HepG2 (cell line): ENCODE measurements around the gene CFHR3. TPM values are rescaled to one million over a fixed set of nuclear protein-coding genes. Genes with fewer than 3 reads are reported as not detected.

Experiments
- ATAC-seq: fragments of 200-7000 bp; cut with Tn5 transposase; 3 replicates; pipeline ENCODE4 v1.9.1; 2020; ENCODE audit warnings: mild to moderate bottlenecking, moderate library complexity
- BruUV-seq: library from RNA; stranded (reverse); fragments of 400-500 nt; replicated peaks from 2 replicates; lab custom pipeline; 2021; lab: Mats Ljungman, UMichigan
- CTCF ChIA-PET: fragments of 300-600 bp; formaldehyde crosslinking; extraction: SDS; loops from one replicate; lab custom pipeline; 2021; ENCODE audit warnings: low total read pairs, inconsistent platforms, low intra/inter-chr PET ratio; lab: Yijun Ruan, JAX
- POLR2A ChIA-PET: fragments of 350-600 bp; sonication (Branson Sonifier 250); formaldehyde crosslinking; loops from one replicate; lab custom pipeline; 2020; ENCODE audit warnings: antibody characterized with exemption, inconsistent platforms; lab: Yijun Ruan, JAX
- DNase-seq: peaks from one replicate; pipeline ENCODE4 v3.0.0-alpha.2; 2015; ENCODE audit warnings: low spot score
- FAIRE-seq: peaks from 3 replicates; lab custom pipeline; 2011; peaks lifted over from hg19 to GRCh38; lab: Jason Lieb, UNC
- H2AFZ ChIP-seq: one replicate; pipeline ENCODE4 v1.6.1; 2011; ENCODE audit warnings: low read length, inconsistent platforms
- H3K27ac ChIP-seq: fragments of 300-600 bp; 3 replicates; pipeline ENCODE4 v1.8.0; 2011; ENCODE audit warnings: mixed run types, mild to moderate bottlenecking, mixed read lengths, low read length, inconsistent platforms; ENCODE audit not compliant: insufficient read depth; ENCODE audit errors: extremely low read length
- H3K27me3 ChIP-seq, 2 experiments: fragments of 200-600 bp in 1 of 2; 2 replicates in 1 of 2; 3 replicates in 1 of 2; pipeline versions ENCODE4 v1.6.0 to v1.8.0; 2011; ENCODE audit warnings: low read length in 2 of 2, mild to moderate bottlenecking in 2 of 2, moderate library complexity in 2 of 2, inconsistent platforms in 1 of 2; ENCODE audit not compliant: insufficient read depth in 2 of 2, control insufficient read depth in 1 of 2
- H3K36me3 ChIP-seq, 2 experiments: fragments of 200-600 bp in 1 of 2; replicated peaks in 1 of 2; 2 replicates in 1 of 2; 3 replicates in 1 of 2; pipeline versions ENCODE4 v1.5.1 to v1.8.0; 2011; ENCODE audit warnings: low read length in 2 of 2, inconsistent platforms in 1 of 2; ENCODE audit not compliant: insufficient read depth in 2 of 2, control insufficient read depth in 1 of 2
- H3K4me1 ChIP-seq: 2 replicates; pipeline ENCODE4 v1.5.1; 2012; ENCODE audit warnings: low read length, inconsistent platforms; ENCODE audit not compliant: insufficient read depth
- H3K4me2 ChIP-seq: 2 replicates; pipeline ENCODE4 v1.6.0; 2011; ENCODE audit warnings: low read depth, low read length, inconsistent platforms
- H3K4me3 ChIP-seq, 3 experiments: fragments of 200-600 bp in 1 of 3; sonication (generic), shearing (Covaris generic) in 1 of 3; replicated peaks in 1 of 3; 2 replicates each; pipeline ENCODE4 v1.5.1; 2011 to 2016; ENCODE audit warnings: low read length in 3 of 3, inconsistent platforms in 2 of 3, low read depth in 2 of 3, mild to moderate bottlenecking in 2 of 3, control low read depth in 1 of 3, mixed read lengths in 1 of 3; ENCODE audit not compliant: insufficient read depth in 1 of 3
- H3K79me2 ChIP-seq: one replicate; pipeline ENCODE4 v1.6.1; 2011; ENCODE audit warnings: low read length, inconsistent platforms; ENCODE audit not compliant: insufficient read depth
- H3K9ac ChIP-seq: 2 replicates; pipeline ENCODE4 v1.6.0; 2011; ENCODE audit warnings: mild to moderate bottlenecking, low read depth, low read length, inconsistent platforms; ENCODE audit not compliant: insufficient read depth
- H3K9me3 ChIP-seq: 2 replicates; pipeline ENCODE4 v1.5.1; 2012; ENCODE audit warnings: mild to moderate bottlenecking, low read length
- H4K20me1 ChIP-seq: 2 replicates; pipeline ENCODE4 v1.6.0; 2011; ENCODE audit warnings: inconsistent platforms, mild to moderate bottlenecking, low read length, moderate library complexity; ENCODE audit not compliant: insufficient read depth
- ATF2 ChIP-seq: sonication (generic); formaldehyde crosslinking; IDR thresholded peaks from 2 replicates; pipeline ENCODE4 v1.4.0; 2020; ENCODE audit warnings: missing genetic modification reagents
- ATRX ChIP-seq: sonication (generic); formaldehyde crosslinking; IDR thresholded peaks from 2 replicates; pipeline ENCODE4 v1.4.0; 2020; ENCODE audit warnings: missing genetic modification reagents, borderline replicate concordance
- CREM ChIP-seq, 2 experiments: sonication (generic) in 1 of 2; formaldehyde crosslinking in 1 of 2; IDR thresholded peaks; 2 replicates each; pipeline versions ENCODE4 v1.4.0 to v1.6.1; 2016 to 2020; ENCODE audit warnings: antibody characterized with exemption in 1 of 2, mild to moderate bottlenecking in 1 of 2, missing genetic modification reagents in 1 of 2
- HNF1A ChIP-seq, 2 experiments: sonication (generic) in 1 of 2; formaldehyde crosslinking in 1 of 2; IDR thresholded peaks; 2 replicates each; pipeline versions ENCODE4 v1.4.0 to v1.6.1; 2016 to 2020; ENCODE audit warnings: borderline replicate concordance in 1 of 2, low read depth in 1 of 2, mild to moderate bottlenecking in 1 of 2, missing genetic modification reagents in 1 of 2
- MBNL3 ChIP-seq: fragments of 250-450 bp; sonication (Bioruptor Pico); conservative IDR thresholded peaks from 2 replicates; pipeline ENCODE4 v1.8.0; 2022; ENCODE audit warnings: mild to moderate bottlenecking, inconsistent platforms
- MEIS2 ChIP-seq: sonication (generic); formaldehyde crosslinking; IDR thresholded peaks from 2 replicates; pipeline ENCODE4 v1.9.0; 2021; ENCODE audit warnings: mild to moderate bottlenecking, missing genetic modification reagents
- PRDM10 ChIP-seq: sonication (generic); formaldehyde crosslinking; IDR thresholded peaks from 2 replicates; pipeline ENCODE4 v1.4.0; 2020; ENCODE audit warnings: low read depth, missing genetic modification reagents
- RAD21 ChIP-seq: fragments of 450-650 bp; formaldehyde crosslinking; IDR thresholded peaks from 2 replicates; pipeline ENCODE4 v1.5.0; 2020; ENCODE audit warnings: mild to moderate bottlenecking
- RCOR2 ChIP-seq: IDR thresholded peaks from 2 replicates; pipeline ENCODE4 v1.6.1; 2016; ENCODE audit warnings: missing biosample characterization, missing genetic modification reagents
- WIZ ChIP-seq: sonication (generic); formaldehyde crosslinking; IDR thresholded peaks from 2 replicates; pipeline ENCODE4 v1.5.1; 2020; ENCODE audit warnings: mild to moderate bottlenecking, missing genetic modification reagents
- YY1 ChIP-seq: IDR thresholded peaks from 2 replicates; pipeline ENCODE4 v1.6.1; 2011; ENCODE audit warnings: low read length, low read depth, moderate library complexity, mild to moderate bottlenecking; ENCODE audit not compliant: insufficient read depth, insufficient replicate concordance
- ZFP62 ChIP-seq: sonication (generic); formaldehyde crosslinking; IDR thresholded peaks from 2 replicates; pipeline ENCODE4 v1.4.0; 2020; ENCODE audit warnings: missing genetic modification reagents
- ZFP90 ChIP-seq: sonication (generic); formaldehyde crosslinking; IDR thresholded peaks from 2 replicates; pipeline ENCODE4 v1.8.0; 2022; ENCODE audit warnings: missing genetic modification reagents, mild to moderate bottlenecking, inconsistent platforms, borderline replicate concordance
- ZNF567 ChIP-seq: sonication (generic); formaldehyde crosslinking; IDR thresholded peaks from 2 replicates; pipeline ENCODE4 v1.8.1; 2023; ENCODE audit warnings: mild to moderate bottlenecking, missing genetic modification reagents, borderline replicate concordance
- ZNF841 ChIP-seq: sonication (generic); formaldehyde crosslinking; IDR thresholded peaks from 2 replicates; pipeline ENCODE4 v1.8.1; 2023; ENCODE audit warnings: missing genetic modification reagents, borderline replicate concordance
- WGBS: methylation state at CpG from one replicate; pipeline ENCODE4 v1.1.6; 2017; ENCODE audit warnings: low lambda C conversion rate; 5-methylcytosine and 5-hydroxymethylcytosine counted together
- in situ Hi-C: cut with HindIII; loops from 2 replicates; pipeline ENCODE4 v1.10.0; 2017; ENCODE audit warnings: low pct_unique_long_range_greater_than_20kb; ENCODE audit not compliant: extremely low pct_ligation_motif_present
- intact Hi-C: fragments of 100-400 bp; cut with micrococcal nuclease; formaldehyde crosslinking; loops from one replicate; pipeline ENCODE4 v1.10.0; 2022; ENCODE audit not compliant: unreplicated experiment
- polyA plus RNA-seq, 8 experiments: library from polyadenylated mRNA; depleted of rRNA in 3 of 8; stranded (reverse) in 7 of 8; unstranded in 1 of 8; fragments of >200 nt; fragmentation: Illumina TruSeq in 4 of 8; extraction: Trizol in 4 of 8; gene quantifications; 2 replicates each; pipeline versions ENCODE4 v1.2.1 to v1.2.3, GENCODE V29; 2011 to 2016; ENCODE audit warnings: low read depth in 4 of 8, missing spikeins in 1 of 8, mixed read lengths in 1 of 8; ENCODE audit not compliant: insufficient read depth in 1 of 8
- total RNA-seq, 5 experiments: library from RNA; depleted of rRNA; stranded (reverse); fragments of >200 nt; fragmentation: Illumina TruSeq; extraction: Trizol; gene quantifications; 2 replicates each; pipeline ENCODE4 v1.2.3, GENCODE V29; 2016; ENCODE audit warnings: low read depth in 1 of 5

CFHR3 gene
- total and polyA plus RNA-seq, 2 of the 13 experiments (the other 11 are each of a cell fraction or from before 2014, with no cell fraction given): not detected

- H3K4me3 ChIP-seq: no peak overlapping the region
- BruUV-seq: no TSS peak
- H3K27ac ChIP-seq: no peak overlapping the region
- no peaks in the 10 kb centered on the region for H4K20me1 ChIP-seq
- no peak for FAIRE-seq
- H3K36me3 ChIP-seq: no peaks in the 10 kb centered on the region
- 22% methylated on average over 2 of the region's 2 CpGs for WGBS
- POLR2A ChIA-PET: no interaction called here
- TF ChIP-seq ZFP62: no peak
- TF ChIP-seq MEIS2 (CRISPR knock-in tag): no peak
- no peak for TF ChIP-seq HNF1A (IDR thresholded peaks at IDR 0.05; ENCODE audit: low read depth)
- TF ChIP-seq HNF1A (CRISPR knock-in tag; IDR thresholded peaks at IDR 0.05; ENCODE audit: borderline replicate concordance): no peak
- TF ChIP-seq CREM (IDR thresholded peaks at IDR 0.05): no peak
- TF ChIP-seq CREM (CRISPR knock-in tag; IDR thresholded peaks at IDR 0.05): no peak
- no peak for TF ChIP-seq YY1
- no peak for TF ChIP-seq PRDM10 (CRISPR knock-in tag)
- TF ChIP-seq RCOR2 (CRISPR knock-in tag): no peak
- no peak for TF ChIP-seq ZFP90
- TF ChIP-seq WIZ (CRISPR knock-in tag): no peak
- TF ChIP-seq MBNL3 (CRISPR knock-in tag): no peak
- no peak for TF ChIP-seq ATF2 (CRISPR knock-in tag)
- TF ChIP-seq ZNF567 (CRISPR knock-in tag): no peak
- no peak for TF ChIP-seq ZNF841 (CRISPR knock-in tag)
- no peak for TF ChIP-seq ATRX (CRISPR knock-in tag)
- no peak for TF ChIP-seq RAD21 (CRISPR knock-in tag)
- in situ Hi-C loops (no loop called here), intact Hi-C loops (no loop called here)
- CTCF ChIA-PET: no interaction called here
- no peaks in the 10 kb centered on the region for H3K9me3 ChIP-seq
- H2AFZ ChIP-seq: no peak overlapping the region
- no peaks in the 10 kb centered on the region for H3K79me2 ChIP-seq
- DNase-seq: no peak
- H3K4me2 ChIP-seq: no peak overlapping the region
- H3K27me3 ChIP-seq: no peaks in the 10 kb centered on the region
- no peak for ATAC-seq
- H3K4me1 ChIP-seq: no peaks in the 10 kb centered on the region
- no peak overlapping the region for H3K9ac ChIP-seq
Observed at GRCh38 chr1:196774175-196774574, 465 bp upstream of the CFHR3 start.
